HEK293T (cell line): Measurements from ENCODE around the gene ATXN7.

Source experiments
- ARNT ChIP-seq: fragments of 450-650 bp; IDR thresholded peaks from 2 replicates; pipeline ENCODE4 v1.6.1; 2017; ENCODE audit warnings: mild to moderate bottlenecking
- BHLHE40 ChIP-seq: fragments of 450-650 bp; IDR thresholded peaks from 2 replicates; pipeline ENCODE4 v1.6.1; 2016; ENCODE audit warnings: mild to moderate bottlenecking, moderate library complexity, borderline replicate concordance
- CTBP1 ChIP-seq: fragments of 450-650 bp; IDR thresholded peaks from 2 replicates; pipeline ENCODE4 v1.6.1; 2016; ENCODE audit warnings: borderline replicate concordance
- ELF4 ChIP-seq: fragments of 450-650 bp; IDR thresholded peaks from 2 replicates; pipeline ENCODE4 v1.6.1; 2017; ENCODE audit warnings: antibody characterized with exemption
- FOXA1 ChIP-seq: fragments of 450-650 bp; IDR thresholded peaks from 2 replicates; pipeline ENCODE4 v1.6.1; 2016; ENCODE audit warnings: mild to moderate bottlenecking
- FOXK2 ChIP-seq: fragments of 450-650 bp; IDR thresholded peaks from 2 replicates; pipeline ENCODE4 v1.6.1; 2016; ENCODE audit warnings: mild to moderate bottlenecking
- FOXM1 ChIP-seq: fragments of 450-650 bp; IDR thresholded peaks from 2 replicates; pipeline ENCODE4 v1.6.1; 2017; ENCODE audit warnings: mild to moderate bottlenecking, borderline replicate concordance
- SP1 ChIP-seq: fragments of 450-650 bp; IDR thresholded peaks from 2 replicates; pipeline ENCODE4 v1.6.1; 2017
- SUZ12 ChIP-seq: fragments of 450-650 bp; IDR thresholded peaks from 2 replicates; pipeline ENCODE4 v1.6.1; 2016; ENCODE audit warnings: mild to moderate bottlenecking
- TF ChIP-seq, protein P1 (sequence below): fragments of 450-650 bp; IDR thresholded peaks from 2 replicates; pipeline ENCODE4 v1.6.1; 2016

- no peak for TF ChIP-seq SP1
- no peak for TF ChIP-seq CTBP1
- TF ChIP-seq ELF4, result no peak
- no peak for TF ChIP-seq ARNT
- TF ChIP-seq BHLHE40, result no peak
- TF ChIP-seq SUZ12, result no peak
- TF ChIP-seq, protein P1, sequence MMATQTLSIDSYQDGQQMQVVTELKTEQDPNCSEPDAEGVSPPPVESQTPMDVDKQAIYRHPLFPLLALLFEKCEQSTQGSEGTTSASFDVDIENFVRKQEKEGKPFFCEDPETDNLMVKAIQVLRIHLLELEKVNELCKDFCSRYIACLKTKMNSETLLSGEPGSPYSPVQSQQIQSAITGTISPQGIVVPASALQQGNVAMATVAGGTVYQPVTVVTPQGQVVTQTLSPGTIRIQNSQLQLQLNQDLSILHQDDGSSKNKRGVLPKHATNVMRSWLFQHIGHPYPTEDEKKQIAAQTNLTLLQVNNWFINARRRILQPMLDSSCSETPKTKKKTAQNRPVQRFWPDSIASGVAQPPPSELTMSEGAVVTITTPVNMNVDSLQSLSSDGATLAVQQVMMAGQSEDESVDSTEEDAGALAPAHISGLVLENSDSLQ, result no peak
- no peak for TF ChIP-seq FOXA1
- no peak for TF ChIP-seq FOXM1
- TF ChIP-seq FOXK2, result no peak
Measured at GRCh38 chr3:64028754-64029153, 165.1 kb downstream of the ATXN7 start.
